HEK293 (cell line): ENCODE results near the gene JPH4.

Experiments
- CTCF ChIA-PET: fragments of 350-600 bp; formaldehyde crosslinking; extraction: SDS; loops from one replicate; lab custom pipeline; 2021; ENCODE audit warnings: antibody characterized with exemption; lab: Yijun Ruan, JAX
- POLR2A ChIA-PET: fragments of 300-600 bp; formaldehyde crosslinking; extraction: SDS; loops from one replicate; lab custom pipeline; 2020; ENCODE audit warnings: antibody characterized with exemption, inconsistent platforms; lab: Yijun Ruan, JAX
- H3K27ac ChIP-seq: fragments of 200-500 bp; sonication (Bioruptor generic); 2 replicates; pipeline ENCODE4 v1.5.1; 2014; ENCODE audit warnings: low read depth, low read length, control low read depth, inconsistent platforms; ENCODE audit errors: extremely low read depth
- H3K36me3 ChIP-seq, 2 experiments: fragments of 200-500 bp in 1 of 2; sonication (Bioruptor generic) in 1 of 2; 1 replicate in 1 of 2; 2 replicates in 1 of 2; pipeline ENCODE4 v1.5.1; 2014 to 2017; ENCODE audit warnings: inconsistent platforms in 2 of 2, low read length in 2 of 2; ENCODE audit not compliant: control insufficient read depth in 2 of 2, insufficient read depth in 1 of 2
- H3K4me1 ChIP-seq: fragments of 200-500 bp; sonication (Bioruptor generic); 2 replicates; pipeline ENCODE4 v1.5.1; 2014; ENCODE audit warnings: mild to moderate bottlenecking, low read length, inconsistent platforms; ENCODE audit not compliant: control insufficient read depth, insufficient read depth
- H3K4me3 ChIP-seq: 2 replicates; pipeline ENCODE4 v1.5.1; 2011; ENCODE audit warnings: low read depth, mild to moderate bottlenecking, control low read depth, low read length, moderate library complexity
- H3K9me3 ChIP-seq: fragments of 200-500 bp; sonication (Bioruptor generic); 2 replicates; pipeline ENCODE4 v1.5.1; 2014; ENCODE audit warnings: low read depth, low read length, inconsistent platforms; ENCODE audit not compliant: control insufficient read depth, insufficient read depth
- HIC1 ChIP-seq: fragments of 450-650 bp; formaldehyde crosslinking; IDR thresholded peaks from 2 replicates; pipeline ENCODE4 v1.5.1; 2016; ENCODE audit warnings: missing biosample characterization, missing genetic modification characterization
- PATZ1 ChIP-seq: fragments of 450-650 bp; formaldehyde crosslinking; IDR thresholded peaks from 2 replicates; pipeline ENCODE4 v1.5.1; 2016; ENCODE audit warnings: missing biosample characterization, missing genetic modification characterization
- PBX3 ChIP-seq: sonication (generic); formaldehyde crosslinking; IDR thresholded peaks from 2 replicates; pipeline ENCODE4 v1.8.1; 2022; ENCODE audit warnings: mild to moderate bottlenecking, moderate library complexity, missing genetic modification reagents
- SP7 ChIP-seq: fragments of 450-650 bp; formaldehyde crosslinking; IDR thresholded peaks from 2 replicates; pipeline ENCODE4 v1.5.1; 2016; ENCODE audit warnings: missing biosample characterization, missing genetic modification characterization
- TSHZ1 ChIP-seq: fragments of 450-650 bp; formaldehyde crosslinking; IDR thresholded peaks from 2 replicates; pipeline ENCODE4 v1.5.1; 2016; ENCODE audit warnings: missing biosample characterization, missing genetic modification characterization, borderline replicate concordance
- WT1 ChIP-seq: fragments of 450-650 bp; formaldehyde crosslinking; IDR thresholded peaks from 2 replicates; pipeline ENCODE4 v1.5.1; 2016; ENCODE audit warnings: missing biosample characterization, missing genetic modification characterization
- YY1 ChIP-seq: fragments of 450-650 bp; formaldehyde crosslinking; IDR thresholded peaks from 2 replicates; pipeline ENCODE4 v1.5.1; 2018; ENCODE audit warnings: missing biosample characterization, missing genetic modification characterization
- ZBTB1 ChIP-seq: fragments of 450-650 bp; formaldehyde crosslinking; IDR thresholded peaks from 2 replicates; pipeline ENCODE4 v1.5.1; 2016; ENCODE audit warnings: missing biosample characterization, missing genetic modification characterization
- ZNF114 ChIP-seq: fragments of 450-650 bp; formaldehyde crosslinking; IDR thresholded peaks from 2 replicates; pipeline ENCODE4 v1.5.0; 2017; ENCODE audit warnings: missing biosample characterization, missing genetic modification characterization
- ZNF169 ChIP-seq: fragments of 450-650 bp; formaldehyde crosslinking; IDR thresholded peaks from 2 replicates; pipeline ENCODE4 v1.5.1; 2016; ENCODE audit warnings: missing biosample characterization, missing genetic modification characterization
- ZNF24 ChIP-seq: fragments of 450-650 bp; formaldehyde crosslinking; IDR thresholded peaks from 2 replicates; pipeline ENCODE4 v1.5.1; 2016; ENCODE audit warnings: missing biosample characterization, missing genetic modification characterization
- ZNF26 ChIP-seq: fragments of 450-650 bp; formaldehyde crosslinking; IDR thresholded peaks from 2 replicates; pipeline ENCODE4 v1.5.1; 2016; ENCODE audit warnings: missing biosample characterization, missing genetic modification characterization
- ZNF280C ChIP-seq: fragments of 450-650 bp; formaldehyde crosslinking; IDR thresholded peaks from 2 replicates; pipeline ENCODE4 v1.5.1; 2016; ENCODE audit warnings: missing biosample characterization, missing genetic modification characterization
- ZNF394 ChIP-seq: fragments of 450-650 bp; formaldehyde crosslinking; IDR thresholded peaks from 2 replicates; pipeline ENCODE4 v1.5.1; 2016; ENCODE audit warnings: missing biosample characterization, missing genetic modification characterization, mild to moderate bottlenecking, moderate library complexity, borderline replicate concordance
- ZNF48 ChIP-seq: fragments of 450-650 bp; formaldehyde crosslinking; IDR thresholded peaks from 2 replicates; pipeline ENCODE4 v1.5.1; 2016; ENCODE audit warnings: missing biosample characterization, missing genetic modification characterization
- ZNF513 ChIP-seq: fragments of 450-650 bp; IDR thresholded peaks from 2 replicates; pipeline ENCODE4 v1.5.1; 2018; ENCODE audit warnings: missing biosample characterization, missing genetic modification characterization
- ZNF514 ChIP-seq: fragments of 450-650 bp; formaldehyde crosslinking; IDR thresholded peaks from 2 replicates; pipeline ENCODE4 v1.5.1; 2016; ENCODE audit warnings: missing biosample characterization, missing genetic modification characterization
- ZNF830 ChIP-seq: fragments of 450-650 bp; IDR thresholded peaks from 2 replicates; pipeline ENCODE4 v1.5.0; 2018; ENCODE audit warnings: missing biosample characterization, missing genetic modification characterization, low read depth, mild to moderate bottlenecking, moderate library complexity
- ZSCAN30 ChIP-seq: fragments of 450-650 bp; IDR thresholded peaks from 2 replicates; pipeline ENCODE4 v1.5.1; 2018; ENCODE audit warnings: missing biosample characterization, mild to moderate bottlenecking, missing genetic modification characterization, moderate library complexity

The JPH4 gene

GRCh38 chr14:23622990-23623389, 44.4 kb upstream of the JPH4 start:
- Histone ChIP-seq H3K9me3 (no peaks in the 10 kb centered on the region), H3K4me3 (no peak overlapping the region), H3K27ac (no peak overlapping the region), H3K36me3 (no peaks in the 10 kb centered on the region), H3K4me1 (no peaks in the 10 kb centered on the region)
- no peak for TF ChIP-seq PATZ1 (tag by site-specific recombination)
- no peak for TF ChIP-seq ZNF830 (tag by site-specific recombination)
- no peak for TF ChIP-seq ZNF513 (tag by site-specific recombination)
- TF ChIP-seq ZNF169 = no peak
- no peak for TF ChIP-seq ZNF394 (tag by site-specific recombination)
- TF ChIP-seq YY1 (tag by site-specific recombination) = no peak
- TF ChIP-seq ZNF24 (tag by site-specific recombination) = no peak
- TF ChIP-seq ZNF48 (tag by site-specific recombination) = no peak
- TF ChIP-seq ZNF114 = no peak
- no peak for TF ChIP-seq ZBTB1 (tag by site-specific recombination)
- no peak for TF ChIP-seq TSHZ1 (tag by site-specific recombination)
- no peak for TF ChIP-seq ZSCAN30
- TF ChIP-seq ZNF514 (tag by site-specific recombination) = no peak
- no peak for TF ChIP-seq HIC1 (tag by site-specific recombination)
- ChIA-PET POLR2A (no interaction called here), CTCF (interaction anchor here (1.0 to 3.9 kb wide), 2 partner anchors 9 to 16 kb away, joined by 5 to 23 read pairs; no protein-coding TSS in a partner anchor)

- H3K9me3 ChIP-seq = no peaks in the 10 kb centered on the region
- no peak overlapping the region for H3K27ac ChIP-seq
- no peaks in the 10 kb centered on the region for H3K36me3 ChIP-seq
- ChIA-PET POLR2A (no interaction called here), CTCF (interaction anchor here (0.6 to 3.9 kb wide), 3 partner anchors 9 to 33 kb away, joined by 3 to 23 read pairs (median 5); no protein-coding TSS in a partner anchor)
- H3K4me3 ChIP-seq = no peak overlapping the region
- H3K4me1 ChIP-seq = no peaks in the 10 kb centered on the region
- TF ChIP-seq ZNF26 (tag by site-specific recombination) (no peak), SP7 (tag by site-specific recombination) (no peak), ZNF280C (tag by site-specific recombination) (no peak), PBX3 (CRISPR knock-in tag) (no peak), WT1 (no peak)
These were observed 43.5 kb upstream of the JPH4 start for GRCh38 chr14:23621932-23622730.
